GM12891 (cell line): ENCODE data around the gene DENND2C.

ENCODE experiments used
- POLR2A ChIP-seq: IDR thresholded peaks from 2 replicates; pipeline ENCODE4 v1.6.1; 2011; ENCODE audit warnings: low read depth, low read length, control low read depth
- POLR2AphosphoS5 ChIP-seq: IDR thresholded peaks from 2 replicates; pipeline ENCODE4 v1.6.1; 2011; ENCODE audit warnings: low read depth, low read length, control low read depth
- TAF1 ChIP-seq: IDR thresholded peaks from 2 replicates; pipeline ENCODE4 v1.6.1; 2011; ENCODE audit warnings: low read depth, low read length, control low read depth

DNA sequence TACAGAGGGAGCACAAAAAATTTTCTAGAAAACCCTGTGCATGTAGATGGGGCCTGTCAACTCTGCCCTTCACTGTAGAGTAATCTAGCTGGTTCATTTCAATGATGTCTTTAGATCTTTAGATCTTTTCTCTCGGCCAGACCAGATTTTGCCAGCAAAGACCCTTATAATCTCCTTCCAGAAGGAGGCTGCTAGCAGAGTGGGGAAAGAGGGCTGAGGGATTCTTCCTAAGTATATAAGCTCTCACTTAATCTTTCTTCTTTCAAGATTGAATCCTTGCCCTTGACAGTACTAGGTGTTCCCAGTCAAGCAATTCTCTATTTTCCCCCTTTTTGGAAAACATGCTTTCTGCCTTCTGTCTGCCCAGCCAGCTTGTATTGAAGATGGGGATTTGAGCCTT lies 122.8 kb downstream of the DENND2C start:
- TF ChIP-seq POLR2A (no peak), POLR2AphosphoS5 (no peak), TAF1 (no peak)
